ENCODE measurements around the gene SCNN1A.

Gene SCNN1A

DNA sequence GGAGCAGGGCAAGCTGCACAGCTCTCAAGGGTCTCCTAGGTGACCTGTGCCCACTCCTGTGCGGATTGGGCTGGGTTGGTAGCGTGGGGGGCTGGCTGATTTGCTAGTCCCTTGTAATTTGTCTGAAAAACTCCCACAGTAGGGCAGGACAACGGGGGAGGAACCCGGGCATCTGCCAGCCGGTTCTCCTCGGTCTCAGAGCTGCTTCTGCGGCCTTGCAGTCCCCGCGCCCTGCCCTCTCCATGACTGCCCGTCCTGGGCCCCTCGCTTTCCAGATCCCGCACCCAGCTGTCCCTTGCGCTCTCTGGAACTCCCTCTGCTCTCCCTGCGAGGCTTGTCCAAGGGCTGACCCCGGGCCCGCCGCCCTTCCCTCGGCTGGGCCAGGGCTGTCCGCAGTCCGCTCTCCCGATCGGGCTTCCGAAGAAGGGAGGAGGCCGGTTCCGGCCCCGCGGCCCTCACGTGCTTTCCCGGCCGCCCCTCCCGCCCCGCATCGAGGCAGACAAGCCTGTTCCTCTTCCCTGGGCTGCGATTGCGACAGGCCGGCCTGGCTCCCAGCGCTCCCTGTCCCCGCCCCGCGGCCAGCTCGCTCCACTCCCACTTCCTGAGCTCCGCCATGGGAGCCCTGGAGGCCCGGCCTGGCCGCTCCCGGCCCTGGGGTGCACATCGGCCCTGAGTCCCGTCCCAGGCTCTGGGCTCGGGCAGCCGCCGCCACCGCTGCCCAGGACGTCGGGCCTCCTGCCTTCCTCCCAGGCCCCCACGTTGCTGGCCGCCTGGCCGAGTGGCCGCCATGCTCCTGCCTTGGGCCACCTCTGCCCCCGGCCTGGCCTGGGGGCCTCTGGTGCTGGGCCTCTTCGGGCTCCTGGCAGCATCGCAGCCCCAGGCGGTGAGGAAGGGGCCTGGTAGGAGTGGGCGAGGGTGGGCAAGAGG, 8.5 kb upstream of the SCNN1A start, which contains the start of gene LTBR:
Gene LTBR, plus strand, starts transcription at position 591 of the 927 bp plus-strand sequence. Its CDS starts 197 bp downstream, at position 788.
- DNase-seq: no peak

GRCh38 chr12:6382982-6383381, 7.6 kb upstream of the SCNN1A start:
- no peak for DNase-seq

DNA sequence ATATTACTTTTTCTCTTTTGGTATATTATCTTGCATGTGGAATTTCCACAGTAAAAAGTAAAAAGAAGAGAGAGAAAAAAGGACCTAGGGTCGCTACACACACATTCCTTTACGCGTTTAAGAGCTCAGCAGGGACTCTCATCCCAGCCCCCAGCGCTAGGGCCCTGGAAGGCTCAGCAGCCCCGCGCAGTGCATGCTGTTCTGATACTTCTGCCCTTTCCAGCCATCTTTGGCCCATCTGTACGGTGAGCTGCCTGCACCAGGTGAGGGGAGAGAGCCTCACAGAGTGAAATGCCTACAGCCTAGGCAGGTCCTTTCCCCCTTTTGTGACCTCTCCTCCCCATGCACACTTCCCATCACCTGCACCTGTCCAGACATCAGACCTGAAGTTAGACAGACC, 7.0 kb upstream of the SCNN1A start:
- no peak for DNase-seq

- DNase-seq: no peak
Observed at GRCh38 chr12:6380141-6381121, 5.1 kb upstream of the SCNN1A start.

DNA sequence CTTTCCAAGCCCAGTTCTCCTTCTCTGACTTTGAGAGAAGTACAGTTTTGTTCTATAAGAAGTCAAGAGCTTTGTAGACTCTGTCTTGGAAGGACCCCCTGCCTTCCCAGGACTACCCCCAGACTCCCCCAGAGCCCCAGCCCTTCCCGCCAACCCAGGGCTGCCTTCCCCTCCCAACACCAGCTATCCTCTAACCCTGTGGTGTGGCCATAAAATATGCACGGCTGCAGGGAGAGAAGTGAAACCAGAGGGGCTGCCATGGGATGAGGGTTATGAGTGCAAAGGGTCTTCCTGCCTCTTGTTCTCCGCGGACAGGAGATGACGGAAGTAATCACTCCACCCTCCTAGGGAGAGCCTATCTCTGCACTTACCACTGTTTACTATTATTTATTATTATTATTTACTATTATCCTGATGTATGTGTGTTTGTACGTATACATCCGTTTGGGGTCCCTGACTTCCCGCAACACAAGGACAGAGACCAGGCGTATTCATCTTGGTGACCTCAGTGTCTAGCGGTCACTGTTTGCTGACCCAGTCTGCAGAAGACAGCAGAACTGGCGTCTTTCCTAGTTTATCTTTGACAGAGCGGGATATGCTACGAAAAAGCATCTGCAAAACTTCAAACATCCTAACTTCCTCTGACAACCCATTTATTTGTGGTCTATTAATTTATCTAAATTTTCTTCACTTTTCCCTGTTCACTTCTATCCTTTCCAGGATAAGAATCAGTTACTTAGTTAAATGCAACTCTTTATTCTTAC, 3.5 kb upstream of the SCNN1A start:
- no peak for DNase-seq

DNA sequence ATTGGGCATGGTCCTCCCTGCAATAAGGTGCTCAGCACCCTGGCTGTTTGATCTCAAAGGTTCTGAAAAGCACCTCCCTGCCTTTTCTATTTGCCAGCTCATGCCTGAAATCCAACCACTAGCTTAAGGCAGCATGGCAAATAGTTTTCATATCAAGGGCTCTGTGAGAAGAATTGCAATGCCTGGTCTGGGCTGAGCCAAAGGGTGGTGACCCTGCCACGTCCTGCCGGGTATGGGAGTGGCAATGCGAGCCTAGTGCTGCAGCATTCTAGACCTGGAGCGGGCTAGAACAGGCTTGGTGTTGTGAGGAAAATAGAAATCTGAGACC, 2.3 kb upstream of the SCNN1A start:
- no peak for DNase-seq

GRCh38 chr12:6376870-6377666, 1.7 kb upstream of the SCNN1A start:
- DNase-seq: no peak

GRCh38 chr12:6376079-6376869, 911 bp upstream of the SCNN1A start:
- no peak for DNase-seq

- no peak for DNase-seq
Observed at GRCh38 chr12:6374786-6375160, 590 bp downstream of the SCNN1A start.

- DNase-seq: no peak
Observed at GRCh38 chr12:6374028-6374785, 1.2 kb downstream of the SCNN1A start.

- no peak for DNase-seq
Observed at GRCh38 chr12:6373022-6373787, 2.2 kb downstream of the SCNN1A start.

GRCh38 chr12:6372403-6373003, 2.9 kb downstream of the SCNN1A start:
- no peak for DNase-seq

GRCh38 chr12:6370994-6371754, 4.2 kb downstream of the SCNN1A start:
- DNase-seq: no peak

- DNase-seq: no peak
Observed at GRCh38 chr12:6370576-6370935, 4.8 kb downstream of the SCNN1A start.

DNA sequence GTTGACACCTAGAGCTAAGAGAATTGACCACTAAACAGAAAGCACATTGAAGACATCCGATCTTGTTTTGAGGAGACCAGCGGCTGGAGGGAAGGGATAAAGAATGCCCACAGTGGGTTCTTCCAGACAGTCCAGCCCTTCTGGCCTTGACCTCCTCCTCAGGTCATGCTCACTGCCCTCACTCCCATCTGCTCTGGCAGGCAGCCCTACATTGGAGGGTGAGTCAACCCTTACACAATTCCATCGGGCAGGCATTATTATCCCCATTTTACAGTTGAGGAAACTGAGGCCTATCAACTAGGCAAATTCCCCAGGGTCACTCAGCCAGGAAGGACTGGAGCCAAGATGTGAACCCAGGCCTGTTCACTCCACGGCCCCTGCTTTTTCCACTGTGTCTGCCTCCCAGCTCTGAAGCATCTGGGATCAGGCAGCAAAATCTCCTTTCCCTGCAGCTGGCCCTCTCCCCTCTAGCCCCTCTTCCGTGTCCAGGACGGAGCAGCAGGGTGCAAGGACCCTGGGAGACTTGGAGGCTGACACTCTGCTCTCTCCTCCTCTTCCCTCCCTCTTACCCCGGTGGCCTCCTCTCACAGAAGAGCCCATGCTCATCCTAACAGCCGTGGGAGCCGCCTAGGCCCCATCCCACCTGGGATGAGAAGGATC, 5.3 kb downstream of the SCNN1A start:
- no peak for DNase-seq

GRCh38 chr12:6368906-6369525, 6.3 kb downstream of the SCNN1A start:
- no peak for DNase-seq
